ENCODE data around the gene GAST. TPM values are rescaled to one million over a fixed set of nuclear protein-coding genes. Genes with fewer than 3 reads are reported as not detected.

The GAST gene
- total and polyA plus RNA-seq, 2 experiments from 2014 or later: not detected

DNA sequence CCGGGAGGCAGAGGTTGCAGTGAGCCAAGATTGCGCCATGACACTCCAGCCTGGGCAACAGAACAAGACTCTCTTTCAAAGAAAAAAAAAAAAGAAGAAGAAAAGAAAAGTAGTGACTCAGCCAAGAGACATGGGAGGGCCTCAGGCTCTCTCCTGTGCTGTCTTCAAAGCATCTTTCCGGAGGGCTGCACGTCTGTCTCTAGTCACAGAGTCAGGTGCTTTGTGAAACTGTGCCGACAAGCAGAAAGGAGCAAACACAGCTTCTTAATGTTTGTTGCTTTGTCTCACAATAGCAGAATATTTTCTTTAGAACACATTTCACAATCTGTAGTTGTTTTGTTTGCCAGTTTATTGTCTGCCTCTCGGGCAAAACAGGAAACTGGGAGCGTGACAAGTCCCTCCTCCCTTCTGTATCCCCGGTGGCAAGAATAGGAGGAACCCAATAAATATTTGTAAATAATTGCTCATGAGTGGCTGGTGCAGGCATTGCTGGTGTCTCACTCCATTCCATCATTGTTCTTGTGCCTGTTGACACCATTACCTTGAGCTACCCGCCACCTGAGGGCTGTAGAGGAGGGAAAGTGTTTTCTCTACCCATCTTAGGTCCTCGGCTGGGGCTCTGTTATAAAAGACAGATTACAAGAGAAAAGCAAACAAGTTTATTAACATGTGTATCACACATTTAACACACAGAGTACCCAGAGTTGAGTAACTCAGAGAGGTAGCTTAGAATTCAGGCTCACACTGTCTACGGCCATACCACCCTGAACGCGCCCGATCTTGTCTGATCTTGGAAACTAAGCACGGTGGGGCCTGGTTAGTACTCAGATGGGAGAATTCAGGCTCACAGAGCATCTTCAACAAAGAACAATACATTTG is 5.5 kb downstream of the GAST start (continued):
- TF ChIP-seq, protein P1, sequence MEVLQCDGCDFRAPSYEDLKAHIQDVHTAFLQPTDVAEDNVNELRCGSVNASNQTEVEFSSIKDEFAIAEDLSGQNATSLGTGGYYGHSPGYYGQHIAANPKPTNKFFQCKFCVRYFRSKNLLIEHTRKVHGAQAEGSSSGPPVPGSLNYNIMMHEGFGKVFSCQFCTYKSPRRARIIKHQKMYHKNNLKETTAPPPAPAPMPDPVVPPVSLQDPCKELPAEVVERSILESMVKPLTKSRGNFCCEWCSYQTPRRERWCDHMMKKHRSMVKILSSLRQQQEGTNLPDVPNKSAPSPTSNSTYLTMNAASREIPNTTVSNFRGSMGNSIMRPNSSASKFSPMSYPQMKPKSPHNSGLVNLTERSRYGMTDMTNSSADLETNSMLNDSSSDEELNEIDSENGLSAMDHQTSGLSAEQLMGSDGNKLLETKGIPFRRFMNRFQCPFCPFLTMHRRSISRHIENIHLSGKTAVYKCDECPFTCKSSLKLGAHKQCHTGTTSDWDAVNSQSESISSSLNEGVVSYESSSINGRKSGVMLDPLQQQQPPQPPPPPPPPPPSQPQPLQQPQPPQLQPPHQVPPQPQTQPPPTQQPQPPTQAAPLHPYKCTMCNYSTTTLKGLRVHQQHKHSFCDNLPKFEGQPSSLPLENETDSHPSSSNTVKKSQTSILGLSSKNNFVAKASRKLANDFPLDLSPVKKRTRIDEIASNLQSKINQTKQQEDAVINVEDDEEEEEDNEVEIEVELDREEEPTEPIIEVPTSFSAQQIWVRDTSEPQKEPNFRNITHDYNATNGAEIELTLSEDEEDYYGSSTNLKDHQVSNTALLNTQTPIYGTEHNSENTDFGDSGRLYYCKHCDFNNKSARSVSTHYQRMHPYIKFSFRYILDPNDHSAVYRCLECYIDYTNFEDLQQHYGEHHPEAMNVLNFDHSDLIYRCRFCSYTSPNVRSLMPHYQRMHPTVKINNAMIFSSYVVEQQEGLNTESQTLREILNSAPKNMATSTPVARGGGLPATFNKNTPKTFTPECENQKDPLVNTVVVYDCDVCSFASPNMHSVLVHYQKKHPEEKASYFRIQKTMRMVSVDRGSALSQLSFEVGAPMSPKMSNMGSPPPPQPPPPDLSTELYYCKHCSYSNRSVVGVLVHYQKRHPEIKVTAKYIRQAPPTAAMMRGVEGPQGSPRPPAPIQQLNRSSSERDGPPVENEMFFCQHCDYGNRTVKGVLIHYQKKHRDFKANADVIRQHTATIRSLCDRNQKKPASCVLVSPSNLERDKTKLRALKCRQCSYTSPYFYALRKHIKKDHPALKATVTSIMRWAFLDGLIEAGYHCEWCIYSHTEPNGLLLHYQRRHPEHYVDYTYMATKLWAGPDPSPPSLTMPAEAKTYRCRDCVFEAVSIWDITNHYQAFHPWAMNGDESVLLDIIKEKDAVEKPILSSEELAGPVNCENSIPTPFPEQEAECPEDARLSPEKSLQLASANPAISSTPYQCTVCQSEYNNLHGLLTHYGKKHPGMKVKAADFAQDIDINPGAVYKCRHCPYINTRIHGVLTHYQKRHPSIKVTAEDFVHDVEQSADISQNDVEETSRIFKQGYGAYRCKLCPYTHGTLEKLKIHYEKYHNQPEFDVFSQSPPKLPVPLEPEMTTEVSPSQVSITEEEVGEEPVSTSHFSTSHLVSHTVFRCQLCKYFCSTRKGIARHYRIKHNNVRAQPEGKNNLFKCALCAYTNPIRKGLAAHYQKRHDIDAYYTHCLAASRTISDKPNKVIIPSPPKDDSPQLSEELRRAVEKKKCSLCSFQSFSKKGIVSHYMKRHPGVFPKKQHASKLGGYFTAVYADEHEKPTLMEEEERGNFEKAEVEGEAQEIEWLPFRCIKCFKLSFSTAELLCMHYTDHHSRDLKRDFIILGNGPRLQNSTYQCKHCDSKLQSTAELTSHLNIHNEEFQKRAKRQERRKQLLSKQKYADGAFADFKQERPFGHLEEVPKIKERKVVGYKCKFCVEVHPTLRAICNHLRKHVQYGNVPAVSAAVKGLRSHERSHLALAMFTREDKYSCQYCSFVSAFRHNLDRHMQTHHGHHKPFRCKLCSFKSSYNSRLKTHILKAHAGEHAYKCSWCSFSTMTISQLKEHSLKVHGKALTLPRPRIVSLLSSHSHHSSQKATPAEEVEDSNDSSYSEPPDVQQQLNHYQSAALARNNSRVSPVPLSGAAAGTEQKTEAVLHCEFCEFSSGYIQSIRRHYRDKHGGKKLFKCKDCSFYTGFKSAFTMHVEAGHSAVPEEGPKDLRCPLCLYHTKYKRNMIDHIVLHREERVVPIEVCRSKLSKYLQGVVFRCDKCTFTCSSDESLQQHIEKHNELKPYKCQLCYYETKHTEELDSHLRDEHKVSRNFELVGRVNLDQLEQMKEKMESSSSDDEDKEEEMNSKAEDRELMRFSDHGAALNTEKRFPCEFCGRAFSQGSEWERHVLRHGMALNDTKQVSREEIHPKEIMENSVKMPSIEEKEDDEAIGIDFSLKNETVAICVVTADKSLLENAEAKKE (CRISPR knock-in tag; IDR thresholded peaks at IDR 0.05): no peak
- TF ChIP-seq POLR2AphosphoS5 (IDR thresholded peaks at IDR 0.05; ENCODE audit: low read depth) (no peak), CREB1 (CRISPR knock-in tag; IDR thresholded peaks at IDR 0.05; ENCODE audit: low read depth) (no peak), STAT1 (IDR thresholded peaks at IDR 0.05; ENCODE audit: unreplicated experiment) (no peak)
- TF ChIP-seq, protein P2, sequence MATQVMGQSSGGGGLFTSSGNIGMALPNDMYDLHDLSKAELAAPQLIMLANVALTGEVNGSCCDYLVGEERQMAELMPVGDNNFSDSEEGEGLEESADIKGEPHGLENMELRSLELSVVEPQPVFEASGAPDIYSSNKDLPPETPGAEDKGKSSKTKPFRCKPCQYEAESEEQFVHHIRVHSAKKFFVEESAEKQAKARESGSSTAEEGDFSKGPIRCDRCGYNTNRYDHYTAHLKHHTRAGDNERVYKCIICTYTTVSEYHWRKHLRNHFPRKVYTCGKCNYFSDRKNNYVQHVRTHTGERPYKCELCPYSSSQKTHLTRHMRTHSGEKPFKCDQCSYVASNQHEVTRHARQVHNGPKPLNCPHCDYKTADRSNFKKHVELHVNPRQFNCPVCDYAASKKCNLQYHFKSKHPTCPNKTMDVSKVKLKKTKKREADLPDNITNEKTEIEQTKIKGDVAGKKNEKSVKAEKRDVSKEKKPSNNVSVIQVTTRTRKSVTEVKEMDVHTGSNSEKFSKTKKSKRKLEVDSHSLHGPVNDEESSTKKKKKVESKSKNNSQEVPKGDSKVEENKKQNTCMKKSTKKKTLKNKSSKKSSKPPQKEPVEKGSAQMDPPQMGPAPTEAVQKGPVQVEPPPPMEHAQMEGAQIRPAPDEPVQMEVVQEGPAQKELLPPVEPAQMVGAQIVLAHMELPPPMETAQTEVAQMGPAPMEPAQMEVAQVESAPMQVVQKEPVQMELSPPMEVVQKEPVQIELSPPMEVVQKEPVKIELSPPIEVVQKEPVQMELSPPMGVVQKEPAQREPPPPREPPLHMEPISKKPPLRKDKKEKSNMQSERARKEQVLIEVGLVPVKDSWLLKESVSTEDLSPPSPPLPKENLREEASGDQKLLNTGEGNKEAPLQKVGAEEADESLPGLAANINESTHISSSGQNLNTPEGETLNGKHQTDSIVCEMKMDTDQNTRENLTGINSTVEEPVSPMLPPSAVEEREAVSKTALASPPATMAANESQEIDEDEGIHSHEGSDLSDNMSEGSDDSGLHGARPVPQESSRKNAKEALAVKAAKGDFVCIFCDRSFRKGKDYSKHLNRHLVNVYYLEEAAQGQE (IDR thresholded peaks at IDR 0.05; ENCODE audit: unreplicated experiment): no peak

All from GM23338 (cell line).